HEK293 (cell line): ENCODE results near the gene LYZL6.

Source experiments
- AEBP2 ChIP-seq: fragments of 450-650 bp; formaldehyde crosslinking; IDR thresholded peaks from 2 replicates; pipeline ENCODE4 v1.5.1; 2016; ENCODE audit warnings: missing biosample characterization, missing genetic modification characterization, borderline replicate concordance
- BCL11A ChIP-seq: fragments of 450-650 bp; formaldehyde crosslinking; IDR thresholded peaks from 2 replicates; pipeline ENCODE4 v1.5.1; 2016; ENCODE audit warnings: low read depth, missing biosample characterization, missing genetic modification characterization
- HOXD13 ChIP-seq: sonication (generic); formaldehyde crosslinking; IDR thresholded peaks from 2 replicates; pipeline ENCODE4 v1.8.0; 2022; ENCODE audit warnings: missing genetic modification reagents, borderline replicate concordance
- MZF1 ChIP-seq: fragments of 450-650 bp; formaldehyde crosslinking; IDR thresholded peaks from 2 replicates; pipeline ENCODE4 v1.5.1; 2017; ENCODE audit warnings: missing biosample characterization, missing genetic modification characterization, borderline replicate concordance
- PATZ1 ChIP-seq: fragments of 450-650 bp; formaldehyde crosslinking; IDR thresholded peaks from 2 replicates; pipeline ENCODE4 v1.5.1; 2016; ENCODE audit warnings: missing biosample characterization, missing genetic modification characterization
- PRDM4 ChIP-seq: fragments of 450-650 bp; formaldehyde crosslinking; IDR thresholded peaks from 2 replicates; pipeline ENCODE4 v1.5.1; 2017; ENCODE audit warnings: missing biosample characterization, missing genetic modification characterization
- SP2 ChIP-seq: fragments of 450-650 bp; formaldehyde crosslinking; IDR thresholded peaks from 2 replicates; pipeline ENCODE4 v1.5.1; 2016; ENCODE audit warnings: missing biosample characterization, missing genetic modification characterization
- ZBTB7A ChIP-seq: fragments of 450-650 bp; formaldehyde crosslinking; IDR thresholded peaks from 2 replicates; pipeline ENCODE4 v1.5.1; 2016; ENCODE audit warnings: low read depth, missing biosample characterization, missing genetic modification characterization
- ZNF175 ChIP-seq: fragments of 450-650 bp; formaldehyde crosslinking; IDR thresholded peaks from 2 replicates; pipeline ENCODE4 v1.5.1; 2016; ENCODE audit warnings: missing biosample characterization, missing genetic modification characterization
- ZNF18 ChIP-seq: fragments of 450-650 bp; formaldehyde crosslinking; IDR thresholded peaks from 2 replicates; pipeline ENCODE4 v1.5.1; 2016; ENCODE audit warnings: missing biosample characterization, missing genetic modification characterization
- ZNF19 ChIP-seq: fragments of 450-650 bp; formaldehyde crosslinking; IDR thresholded peaks from 2 replicates; pipeline ENCODE4; 2016; ENCODE audit warnings: missing biosample characterization, missing genetic modification characterization, low read depth
- ZNF248 ChIP-seq: fragments of 450-650 bp; formaldehyde crosslinking; IDR thresholded peaks from 2 replicates; pipeline ENCODE4 v1.5.1; 2017; ENCODE audit warnings: missing biosample characterization, missing genetic modification characterization
- ZNF292 ChIP-seq: fragments of 450-650 bp; formaldehyde crosslinking; IDR thresholded peaks from 2 replicates; pipeline ENCODE4 v1.5.1; 2016; ENCODE audit warnings: low read depth, missing biosample characterization, missing genetic modification characterization, borderline replicate concordance
- ZNF341 ChIP-seq: fragments of 450-650 bp; formaldehyde crosslinking; IDR thresholded peaks from 2 replicates; pipeline ENCODE4; 2016; ENCODE audit warnings: low read depth, missing biosample characterization, missing genetic modification characterization
- ZNF433 ChIP-seq: fragments of 450-650 bp; formaldehyde crosslinking; IDR thresholded peaks from 2 replicates; pipeline ENCODE4 v1.5.1; 2016; ENCODE audit warnings: missing biosample characterization, missing genetic modification characterization, low read depth
- ZNF473 ChIP-seq: fragments of 450-650 bp; formaldehyde crosslinking; IDR thresholded peaks from 2 replicates; pipeline ENCODE4 v1.5.1; 2017; ENCODE audit warnings: missing biosample characterization, missing genetic modification characterization
- ZNF488 ChIP-seq: fragments of 450-650 bp; formaldehyde crosslinking; IDR thresholded peaks from 2 replicates; pipeline ENCODE4 v1.5.1; 2016; ENCODE audit warnings: missing biosample characterization, missing genetic modification characterization
- ZNF549 ChIP-seq: fragments of 450-650 bp; IDR thresholded peaks from 2 replicates; pipeline ENCODE4 v1.5.1; 2018; ENCODE audit warnings: missing biosample characterization, missing genetic modification characterization, mild to moderate bottlenecking, inconsistent platforms, moderate library complexity
- ZNF621 ChIP-seq: fragments of 450-650 bp; formaldehyde crosslinking; IDR thresholded peaks from 2 replicates; pipeline ENCODE4 v1.5.1; 2017; ENCODE audit warnings: missing biosample characterization, missing genetic modification characterization
- ZNF626 ChIP-seq: fragments of 450-650 bp; sonication (Bioruptor Pico); formaldehyde crosslinking; IDR thresholded peaks from 2 replicates; pipeline ENCODE4 v1.5.1; 2018; ENCODE audit warnings: missing biosample characterization, missing genetic modification characterization, inconsistent platforms
- ZNF692 ChIP-seq: fragments of 450-650 bp; formaldehyde crosslinking; IDR thresholded peaks from 2 replicates; pipeline ENCODE4 v1.5.1; 2016; ENCODE audit warnings: missing biosample characterization, missing genetic modification characterization
- ZNF747 ChIP-seq: fragments of 450-650 bp; formaldehyde crosslinking; IDR thresholded peaks from 2 replicates; pipeline ENCODE4 v1.5.1; 2016; ENCODE audit warnings: missing biosample characterization, missing genetic modification characterization
- ZNF76 ChIP-seq: fragments of 450-650 bp; formaldehyde crosslinking; IDR thresholded peaks from 2 replicates; pipeline ENCODE4; 2016; ENCODE audit warnings: low read depth, missing biosample characterization, missing genetic modification characterization, borderline replicate concordance
- ZNF776 ChIP-seq: fragments of 450-650 bp; formaldehyde crosslinking; IDR thresholded peaks from 2 replicates; pipeline ENCODE4 v1.5.0; 2017; ENCODE audit warnings: missing biosample characterization, missing genetic modification characterization, borderline replicate concordance
- ZNF837 ChIP-seq: fragments of 450-650 bp; formaldehyde crosslinking; IDR thresholded peaks from 2 replicates; pipeline ENCODE4 v1.5.1; 2016; ENCODE audit warnings: missing biosample characterization, missing genetic modification characterization
- TF ChIP-seq, protein P1 (sequence below): fragments of 450-650 bp; IDR thresholded peaks from 2 replicates; pipeline ENCODE4 v1.5.1; 2018; ENCODE audit warnings: missing biosample characterization, missing genetic modification characterization
- TF ChIP-seq, protein P2 (sequence below): fragments of 450-650 bp; formaldehyde crosslinking; IDR thresholded peaks from 2 replicates; pipeline ENCODE4 v1.5.1; 2016; ENCODE audit warnings: missing biosample characterization, missing genetic modification characterization, low read depth

LYZL6 gene

DNA sequence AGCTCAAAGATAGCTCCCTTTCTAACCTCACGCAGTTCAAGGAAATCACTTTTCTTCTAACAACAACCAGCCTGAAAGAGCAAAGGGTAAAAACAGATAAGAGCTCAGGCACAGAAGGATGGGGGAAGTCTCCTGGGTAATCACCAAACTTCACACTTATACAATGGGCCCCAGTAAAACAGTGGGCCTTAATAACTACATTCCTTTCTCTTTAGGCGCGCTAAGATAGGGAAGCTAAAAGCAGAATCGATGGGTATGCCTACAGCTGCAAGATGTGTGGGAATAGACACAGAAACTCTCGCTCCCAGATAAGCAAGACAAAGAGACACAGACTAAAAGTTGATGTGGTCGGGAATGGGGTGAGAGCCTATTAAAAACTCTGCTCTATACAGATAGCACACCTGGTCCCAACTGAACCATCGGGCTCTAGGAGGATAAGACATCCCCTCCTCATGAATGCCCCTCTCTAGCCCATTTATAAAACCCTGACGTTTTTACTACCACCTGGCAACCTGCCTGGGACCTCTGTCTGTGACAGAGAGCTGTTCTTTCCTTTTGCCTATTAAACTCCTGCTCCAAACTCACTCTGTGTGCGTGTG is 826 bp downstream of the LYZL6 start (continued):
- TF ChIP-seq MZF1 (tag by site-specific recombination) (peak; percentile 52; the same call in 1 of the 2 replicates), ZNF433 (no peak), ZNF549 (tag by site-specific recombination) (no peak), HOXD13 (CRISPR knock-in tag) (no peak), ZNF473 (tag by site-specific recombination) (no peak), ZNF341 (tag by site-specific recombination) (peak; percentile 56), ZNF76 (no peak), PATZ1 (tag by site-specific recombination) (no peak), ZNF626 (tag by site-specific recombination) (no peak), ZBTB7A (tag by site-specific recombination) (no peak), ZNF292 (tag by site-specific recombination) (no peak), ZNF776 (tag by site-specific recombination) (no peak), BCL11A (tag by site-specific recombination) (no peak), ZNF19 (tag by site-specific recombination) (no peak), ZNF248 (tag by site-specific recombination) (no peak), ZNF747 (tag by site-specific recombination) (no peak), ZNF692 (tag by site-specific recombination) (no peak), ZNF488 (tag by site-specific recombination) (no peak), PRDM4 (no peak), SP2 (tag by site-specific recombination) (no peak), AEBP2 (tag by site-specific recombination) (no peak), ZNF175 (no peak), ZNF18 (tag by site-specific recombination) (0 out of 2 replicates have a peak, but pooled peaks have one; percentile 29), ZNF621 (no peak), ZNF837 (tag by site-specific recombination) (no peak)
- TF ChIP-seq, protein P1, sequence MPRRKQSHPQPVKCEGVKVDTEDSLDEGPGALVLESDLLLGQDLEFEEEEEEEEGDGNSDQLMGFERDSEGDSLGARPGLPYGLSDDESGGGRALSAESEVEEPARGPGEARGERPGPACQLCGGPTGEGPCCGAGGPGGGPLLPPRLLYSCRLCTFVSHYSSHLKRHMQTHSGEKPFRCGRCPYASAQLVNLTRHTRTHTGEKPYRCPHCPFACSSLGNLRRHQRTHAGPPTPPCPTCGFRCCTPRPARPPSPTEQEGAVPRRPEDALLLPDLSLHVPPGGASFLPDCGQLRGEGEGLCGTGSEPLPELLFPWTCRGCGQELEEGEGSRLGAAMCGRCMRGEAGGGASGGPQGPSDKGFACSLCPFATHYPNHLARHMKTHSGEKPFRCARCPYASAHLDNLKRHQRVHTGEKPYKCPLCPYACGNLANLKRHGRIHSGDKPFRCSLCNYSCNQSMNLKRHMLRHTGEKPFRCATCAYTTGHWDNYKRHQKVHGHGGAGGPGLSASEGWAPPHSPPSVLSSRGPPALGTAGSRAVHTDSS (tag by site-specific recombination), result no peak
- TF ChIP-seq, protein P2, sequence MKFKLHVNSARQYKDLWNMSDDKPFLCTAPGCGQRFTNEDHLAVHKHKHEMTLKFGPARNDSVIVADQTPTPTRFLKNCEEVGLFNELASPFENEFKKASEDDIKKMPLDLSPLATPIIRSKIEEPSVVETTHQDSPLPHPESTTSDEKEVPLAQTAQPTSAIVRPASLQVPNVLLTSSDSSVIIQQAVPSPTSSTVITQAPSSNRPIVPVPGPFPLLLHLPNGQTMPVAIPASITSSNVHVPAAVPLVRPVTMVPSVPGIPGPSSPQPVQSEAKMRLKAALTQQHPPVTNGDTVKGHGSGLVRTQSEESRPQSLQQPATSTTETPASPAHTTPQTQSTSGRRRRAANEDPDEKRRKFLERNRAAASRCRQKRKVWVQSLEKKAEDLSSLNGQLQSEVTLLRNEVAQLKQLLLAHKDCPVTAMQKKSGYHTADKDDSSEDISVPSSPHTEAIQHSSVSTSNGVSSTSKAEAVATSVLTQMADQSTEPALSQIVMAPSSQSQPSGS (tag by site-specific recombination), result no peak
